Activated T-cell treated with anti-CD3 and anti-CD28 coated beads, Interleukin-2, amount 50 U/mL, for 1 hour (primary cell): ENCODE data around the gene CBX8.
"Not testable (repeated sequence)": the region's sequence is repeated elsewhere in the genome, so short reads cannot be mapped to it uniquely, and the experiment has no call there.

Experiments
- DNase-seq: peaks from one replicate; pipeline ENCODE4 v3.0.0-alpha.2; 2020

CBX8 gene

DNA sequence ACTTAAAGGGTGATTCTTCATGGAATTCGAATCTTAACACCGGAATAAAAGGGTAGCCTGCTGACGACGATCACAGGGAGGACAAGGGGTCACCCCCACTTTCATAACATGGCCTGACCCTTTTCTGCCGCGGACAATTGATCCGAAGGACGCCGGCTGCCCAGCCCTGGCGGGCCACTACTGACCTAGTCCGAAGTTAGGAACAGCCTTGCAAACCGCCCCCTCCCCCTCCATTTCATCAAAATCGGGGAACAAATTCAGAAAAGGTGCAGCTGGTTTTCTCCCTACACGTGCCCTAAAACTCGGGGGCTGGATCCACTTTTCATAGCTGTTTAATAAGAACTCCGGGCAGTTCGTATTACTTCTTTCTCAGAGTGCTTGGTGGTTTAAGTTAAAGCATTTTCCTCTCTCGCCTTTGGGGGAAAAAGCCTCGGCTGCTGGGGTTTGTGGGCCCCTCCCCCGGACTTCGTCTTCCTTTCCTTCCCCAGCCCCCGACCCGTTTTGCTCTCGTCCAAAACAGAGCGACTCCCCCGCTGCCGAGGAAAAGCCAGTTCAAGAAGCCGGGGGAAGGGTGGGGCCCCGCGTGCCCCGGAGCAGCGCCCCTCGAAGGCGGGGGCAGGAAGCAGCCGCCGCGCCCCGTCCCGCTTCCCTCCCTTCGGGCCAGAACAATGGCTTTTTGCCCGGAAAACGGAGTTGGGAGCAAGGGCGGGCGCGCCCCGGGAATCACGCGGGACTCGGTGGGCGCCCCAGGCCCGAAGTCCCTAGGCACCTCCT, 19.6 kb downstream of the CBX8 start:
- DNase-seq: no peak

- DNase-seq: no peak
Measured at GRCh38 chr17:79776376-79777119, 20.3 kb downstream of the CBX8 start.

DNA sequence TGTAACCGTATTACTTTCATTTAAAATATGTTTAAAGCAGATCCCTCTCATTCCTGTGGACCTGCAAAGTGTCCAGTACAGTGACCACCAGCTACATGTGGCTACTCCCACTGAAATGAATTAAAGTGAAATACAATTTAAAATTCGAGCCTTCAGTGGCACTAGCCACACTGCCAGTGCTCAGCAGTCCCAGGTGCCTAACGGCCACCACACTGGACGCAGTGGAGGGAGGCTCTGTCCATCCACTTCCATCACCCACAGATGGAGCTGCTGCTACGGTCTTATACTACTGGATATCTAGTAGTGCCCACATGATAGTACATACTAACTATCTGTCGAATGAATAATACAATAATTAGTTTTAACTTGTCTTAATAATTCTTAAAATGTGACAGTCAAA, 21.2 kb downstream of the CBX8 start:
- DNase-seq: no peak

GRCh38 chr17:79774561-79774975, 22.3 kb downstream of the CBX8 start:
- DNase-seq: no peak

DNA sequence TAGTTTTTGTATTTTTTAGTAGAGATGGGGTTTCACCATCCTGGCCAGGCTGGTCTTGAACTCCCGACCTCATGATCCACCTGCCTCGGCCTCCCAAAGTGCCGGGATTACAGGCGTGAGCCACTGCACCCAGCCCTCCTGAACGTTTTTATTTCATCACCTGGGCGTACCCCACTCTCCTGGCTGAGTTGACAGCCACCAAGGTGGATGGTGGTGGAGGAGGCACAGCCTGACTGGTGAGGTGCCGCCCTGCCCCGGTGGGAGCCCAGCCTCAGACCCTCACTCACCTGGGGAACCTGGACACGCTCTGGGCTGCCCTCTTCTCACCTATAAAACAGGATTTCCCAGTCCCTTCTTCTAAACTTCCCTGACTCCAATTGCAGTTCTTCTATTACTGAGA, 24.2 kb downstream of the CBX8 start:
- not testable (repeated sequence) for DNase-seq

DNA sequence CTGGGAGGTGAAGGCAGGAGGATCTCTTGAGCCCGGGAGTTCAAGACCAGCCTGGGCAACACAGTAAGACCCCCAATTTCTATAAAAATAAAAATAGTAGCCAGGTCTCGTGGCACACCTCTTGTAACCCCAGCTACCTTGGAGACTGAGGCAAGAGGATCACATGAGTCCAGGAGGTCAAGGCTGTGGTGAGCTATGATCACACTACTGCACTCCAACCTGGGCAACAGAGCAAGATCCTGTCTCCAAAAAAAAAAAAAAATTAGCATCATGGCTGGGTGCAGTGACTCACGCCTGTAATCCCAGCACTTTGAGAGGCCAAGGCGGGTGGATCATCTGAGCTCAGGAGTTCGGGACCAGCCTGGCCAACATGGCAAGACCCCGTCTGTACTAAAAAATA, 25.6 kb downstream of the CBX8 start:
- DNase-seq: no peak

DNA sequence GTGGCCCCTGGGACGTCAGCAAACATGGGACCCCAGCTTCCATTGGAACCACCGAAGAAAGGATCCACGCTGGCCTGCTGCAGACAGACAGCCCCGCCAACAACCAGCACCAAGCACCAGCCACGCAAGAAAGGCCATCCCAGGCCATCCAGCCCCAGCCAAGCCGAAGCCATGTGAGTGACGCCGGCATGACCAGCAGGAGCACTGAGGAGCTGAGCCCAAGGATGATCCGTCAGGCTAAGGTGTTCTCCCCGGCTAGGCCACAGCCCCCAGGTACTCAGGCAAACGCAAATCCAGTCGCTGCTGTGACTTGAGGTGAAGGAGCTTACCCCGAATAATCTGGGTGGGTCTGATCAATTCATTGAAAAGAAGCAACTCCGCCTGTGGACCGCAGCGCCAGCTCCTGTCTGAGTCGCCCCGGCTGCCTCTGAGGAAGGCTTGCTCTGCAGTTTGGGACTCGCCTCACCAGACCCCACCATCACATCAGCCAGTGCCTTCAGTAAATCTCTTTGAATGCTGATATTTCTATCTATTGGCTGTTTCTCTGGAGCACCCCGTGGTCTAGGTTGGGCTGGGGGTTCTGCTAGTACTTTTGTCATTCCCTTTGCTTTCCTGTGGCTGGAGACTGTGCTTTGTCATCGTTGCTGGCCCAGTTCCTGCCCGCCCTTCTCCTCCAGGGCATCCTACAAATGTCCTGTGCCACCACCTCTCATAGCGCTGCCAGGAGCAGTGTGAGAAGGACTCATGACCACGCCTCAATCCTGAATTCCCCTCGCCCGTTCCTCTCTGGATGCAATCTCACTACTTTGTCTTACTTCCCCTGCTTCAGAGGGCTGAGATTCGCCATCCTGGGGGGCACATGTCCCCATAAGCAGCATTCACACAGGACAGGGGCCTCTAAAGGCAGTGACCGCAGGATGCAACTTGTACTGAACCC, 27.0 kb downstream of the CBX8 start:
- no peak for DNase-seq

DNA sequence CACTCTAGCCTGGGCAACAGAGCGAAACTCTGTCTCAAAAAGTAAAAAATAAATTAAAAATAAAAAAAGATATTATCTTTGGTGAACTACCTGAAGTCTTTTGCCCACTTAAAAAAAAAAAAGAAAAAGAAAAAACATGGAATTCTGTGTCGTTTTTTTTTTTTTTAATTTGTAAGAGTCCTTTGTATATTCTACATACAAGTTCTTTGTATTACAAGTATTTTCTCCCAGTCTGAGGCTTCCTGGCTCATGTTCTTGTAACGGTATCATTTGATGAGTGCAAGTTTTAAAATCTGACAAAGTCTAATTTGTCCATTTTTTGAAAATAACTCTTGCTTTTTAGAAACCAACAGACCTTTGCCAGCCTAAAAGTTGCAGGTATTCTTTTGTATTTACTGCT, 31.2 kb downstream of the CBX8 start:
- no peak for DNase-seq

GRCh38 chr17:79761894-79762589, 34.8 kb downstream of the CBX8 start:
- DNase-seq: no peak

DNA sequence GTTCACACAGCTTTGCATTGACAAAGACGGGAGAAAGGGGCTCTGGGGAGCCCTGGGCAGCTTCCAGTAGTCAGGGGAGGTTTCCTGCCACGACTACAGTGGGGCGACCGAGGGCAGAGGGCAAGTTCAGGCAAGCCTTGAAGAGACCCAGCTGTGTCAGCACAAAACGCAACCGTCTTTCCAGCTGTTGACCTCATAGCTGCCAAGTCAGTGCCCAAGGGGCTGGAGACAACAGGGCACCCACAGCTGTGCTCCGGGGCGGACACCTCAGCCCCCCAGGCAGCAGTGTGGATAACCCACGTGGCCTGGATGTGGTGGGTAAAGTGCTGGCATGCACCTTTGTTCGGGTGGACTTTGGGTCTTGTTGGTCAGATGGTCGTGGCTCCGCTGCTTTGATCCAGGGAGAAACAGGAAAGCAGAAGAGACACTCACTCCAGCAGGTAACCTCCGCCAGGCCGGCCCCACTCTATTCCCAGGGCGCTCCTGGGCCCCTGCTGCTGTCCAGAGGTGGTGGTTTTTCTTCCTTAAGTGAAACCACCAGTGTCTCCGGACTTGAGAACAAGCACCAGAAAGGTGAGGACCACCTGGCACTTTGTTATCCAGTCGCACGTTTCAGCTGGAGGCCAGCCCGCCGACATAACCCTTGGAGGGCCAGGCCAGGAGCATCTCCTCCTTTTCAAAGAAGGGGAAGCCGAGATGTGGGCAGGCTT, 36.5 kb downstream of the CBX8 start:
- no peak for DNase-seq

- no peak for DNase-seq
Measured at GRCh38 chr17:79758271-79758670, 38.6 kb downstream of the CBX8 start.

GRCh38 chr17:79757140-79757745, 39.6 kb downstream of the CBX8 start:
- DNase-seq: no peak

GRCh38 chr17:79755591-79755990, 41.3 kb downstream of the CBX8 start:
- DNase-seq: no peak

DNA sequence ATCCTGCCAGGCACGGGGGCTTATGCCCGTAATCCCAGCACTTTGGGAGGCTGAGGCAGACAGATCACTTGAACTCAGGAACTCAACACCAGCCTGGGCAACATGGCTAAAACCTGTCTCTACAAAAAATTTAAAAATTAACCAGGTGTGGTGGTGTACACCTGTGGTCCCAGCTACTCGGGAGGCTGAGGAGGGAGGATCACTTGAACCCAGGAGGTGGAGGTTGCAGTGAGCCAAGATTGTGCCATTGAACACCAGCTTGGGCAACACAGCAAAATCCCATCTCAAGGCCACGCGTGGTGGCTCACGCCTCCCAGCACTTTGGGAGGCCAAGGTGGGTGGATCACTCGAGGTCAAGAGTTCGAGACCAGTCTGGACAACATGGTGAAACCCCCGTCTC, 42.0 kb downstream of the CBX8 start:
- not testable (repeated sequence) for DNase-seq

DNA sequence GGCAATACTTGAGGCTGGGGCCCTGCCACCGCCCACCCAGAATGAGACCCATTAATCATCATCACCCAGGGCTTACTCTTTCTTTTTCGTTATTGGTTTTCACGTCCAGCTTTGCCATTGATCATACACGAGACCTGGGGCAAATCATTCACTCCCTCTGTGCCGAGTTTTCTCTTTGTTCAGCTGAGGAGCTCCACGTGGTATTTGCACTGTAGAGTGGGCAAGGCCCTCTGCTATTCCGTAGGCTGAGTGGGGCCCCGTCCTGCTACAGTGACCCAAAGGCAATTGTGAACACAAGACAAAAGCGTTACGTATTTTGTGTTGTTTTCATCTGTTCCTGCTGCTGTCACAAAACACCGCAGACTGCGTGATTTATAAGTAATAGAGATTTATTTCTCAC, 42.5 kb downstream of the CBX8 start:
- DNase-seq: no peak

DNA sequence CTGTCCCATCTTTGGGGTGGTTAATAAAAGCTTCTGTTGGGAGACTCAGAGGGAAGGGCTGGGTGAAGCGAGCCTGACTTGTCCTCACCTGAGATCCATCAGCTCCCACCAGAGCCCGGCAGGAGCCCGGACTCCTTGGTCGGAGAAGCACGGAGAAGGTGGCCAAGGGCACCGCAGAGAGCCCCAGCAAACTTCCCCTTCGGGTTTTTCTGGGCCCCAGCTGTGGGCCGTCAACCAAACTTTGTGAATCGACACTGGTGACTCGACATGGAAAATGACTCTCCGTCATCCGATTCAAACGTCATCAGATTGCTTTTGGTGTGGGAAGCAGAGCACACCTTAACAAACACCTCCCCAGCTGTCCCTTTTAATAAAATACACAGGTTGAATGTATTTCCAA, 44.7 kb downstream of the CBX8 start:
- no peak for DNase-seq

DNA sequence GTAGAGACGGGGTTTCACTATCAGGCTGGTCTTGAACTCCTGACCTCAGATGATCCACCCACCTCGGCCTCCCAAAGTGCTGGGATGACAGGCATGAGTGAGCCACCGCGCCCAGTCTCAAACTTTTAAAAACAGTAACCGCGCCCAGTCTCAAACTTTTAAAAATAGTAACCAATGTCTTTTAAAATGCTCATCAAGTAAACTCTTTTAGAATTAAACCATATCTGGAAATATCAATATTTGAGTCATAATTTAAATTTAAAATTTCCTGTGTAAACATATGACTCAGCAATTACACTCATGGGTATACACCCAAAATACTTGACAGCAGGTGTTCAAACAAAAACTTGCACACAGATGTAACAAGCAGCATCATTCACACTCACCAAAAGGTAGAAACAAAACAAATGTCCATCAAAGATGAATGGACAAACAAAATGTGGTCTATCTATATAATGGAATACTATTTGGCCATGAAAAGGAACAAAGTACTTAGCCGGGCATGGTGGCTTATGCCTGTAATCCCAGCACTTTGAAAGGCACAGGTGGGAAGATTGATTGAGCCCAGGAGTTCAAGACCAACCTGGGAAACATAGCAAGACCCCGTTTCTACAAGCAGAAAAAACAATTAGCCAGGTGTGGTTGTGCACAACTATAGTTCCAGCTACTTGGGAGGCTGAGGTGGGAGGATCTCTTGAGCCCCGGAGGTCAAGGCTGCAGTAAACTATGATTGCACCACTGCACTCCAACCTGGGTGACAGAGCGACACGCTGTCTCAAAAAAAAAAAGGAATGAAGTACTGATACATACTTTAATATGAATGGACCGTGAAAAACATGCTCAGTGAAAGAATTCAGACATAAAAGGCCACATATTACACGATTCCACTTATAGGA, 46.0 kb downstream of the CBX8 start:
- no peak for DNase-seq

DNA sequence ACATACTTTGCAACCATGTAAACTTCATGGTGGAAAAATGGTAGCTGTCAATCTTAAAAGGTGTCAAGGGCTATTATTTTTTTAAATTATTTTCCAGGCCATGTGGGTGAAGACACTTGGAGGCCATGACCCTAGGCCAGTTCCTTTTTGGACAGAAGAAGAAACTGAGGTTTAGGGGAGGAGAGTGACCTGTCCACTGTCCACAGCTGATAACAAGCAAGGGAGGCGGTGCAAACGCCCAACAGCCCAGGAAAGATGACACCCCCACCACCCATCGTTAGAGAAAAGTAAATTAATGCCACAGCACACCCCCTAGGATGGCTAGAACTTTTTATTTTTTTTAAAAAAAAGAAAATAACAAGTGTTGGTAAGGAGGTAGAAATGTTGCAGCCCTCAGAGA, 46.9 kb downstream of the CBX8 start:
- DNase-seq: no peak

DNA sequence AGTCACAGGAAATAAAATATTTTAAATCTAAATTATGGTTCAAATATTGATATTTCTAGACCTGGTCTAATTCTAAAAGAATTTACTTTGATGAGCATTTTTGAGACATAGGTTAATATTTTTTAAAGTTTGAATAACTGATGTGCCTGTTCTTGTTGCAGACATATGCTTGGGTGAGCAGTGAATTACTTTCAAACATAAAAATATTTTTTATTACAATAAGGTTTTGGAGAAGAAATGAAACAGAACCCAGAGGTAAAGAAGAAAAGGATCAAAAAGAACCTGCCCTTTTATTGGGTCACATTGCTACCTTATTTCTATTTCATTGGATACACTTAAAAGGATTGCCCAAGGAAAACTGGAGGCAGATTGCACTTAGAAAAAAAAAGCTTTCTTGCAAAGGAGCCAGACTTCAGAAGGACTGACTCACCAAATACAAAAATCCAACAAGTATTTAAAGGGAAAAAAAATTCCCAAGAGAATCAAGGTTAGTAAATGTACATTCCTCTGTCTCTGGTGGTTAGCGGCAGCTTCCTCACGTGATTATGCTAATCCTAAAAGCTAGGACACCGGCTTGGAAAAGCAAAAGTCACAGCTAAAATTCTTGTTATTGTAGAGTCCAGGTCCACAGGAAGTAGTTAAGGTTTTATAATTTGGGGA, 47.6 kb downstream of the CBX8 start:
- no peak for DNase-seq
